Measurements from ENCODE around the gene EPHA8. TPM values are rescaled to one million over a fixed set of nuclear protein-coding genes. Genes with fewer than 3 reads are reported as not detected.
A peak's percentile ranks its signal among the peaks of the same experiment; 100 is the strongest.

EPHA8 gene
- total and polyA plus RNA-seq, 9 of the 15 experiments (the other 6 are each of a cell fraction or from before 2014, with no cell fraction given) = not detected

GRCh38 chr1:22524481-22524880, 38.8 kb upstream of the EPHA8 start:
- in situ Hi-C loops (cut with MboI) (no loop called here), intact Hi-C loops (cut with micrococcal nuclease) (no loop called here)
- H3K9me3 ChIP-seq (replicated peaks; ENCODE audit: control insufficient read depth, insufficient read depth, low read depth, low read length) = no peaks in the 10 kb centered on the region
- no peak for FAIRE-seq
- no peak for ATAC-seq
- H4K20me1 ChIP-seq (replicated peaks; ENCODE audit: control insufficient read depth, insufficient read depth, low read length) = peaks cover 4% of the 10 kb centered on the region
- CTCF ChIA-PET (ENCODE audit: low intra/inter-chr PET ratio) = no interaction called here
- TF ChIP-seq ZNF444 (CRISPR knock-in tag; IDR thresholded peaks at IDR 0.05) (no peak), YY1 (IDR thresholded peaks at IDR 0.05; ENCODE audit: borderline replicate concordance in 1 of 3, control insufficient read depth in 1 of 3, extremely low read depth in 1 of 3, insufficient read depth in 3 of 3, insufficient read length in 1 of 3, insufficient replicate concordance in 2 of 3, low read depth in 1 of 3, low read length in 2 of 3) (no peak), EZH2 (IDR thresholded peaks at IDR 0.05; ENCODE audit: borderline replicate concordance, low read depth, low read length) (no peak), ELF2 (CRISPR knock-in tag; IDR thresholded peaks at IDR 0.05) (no peak)
- TF ChIP-seq, protein P1, sequence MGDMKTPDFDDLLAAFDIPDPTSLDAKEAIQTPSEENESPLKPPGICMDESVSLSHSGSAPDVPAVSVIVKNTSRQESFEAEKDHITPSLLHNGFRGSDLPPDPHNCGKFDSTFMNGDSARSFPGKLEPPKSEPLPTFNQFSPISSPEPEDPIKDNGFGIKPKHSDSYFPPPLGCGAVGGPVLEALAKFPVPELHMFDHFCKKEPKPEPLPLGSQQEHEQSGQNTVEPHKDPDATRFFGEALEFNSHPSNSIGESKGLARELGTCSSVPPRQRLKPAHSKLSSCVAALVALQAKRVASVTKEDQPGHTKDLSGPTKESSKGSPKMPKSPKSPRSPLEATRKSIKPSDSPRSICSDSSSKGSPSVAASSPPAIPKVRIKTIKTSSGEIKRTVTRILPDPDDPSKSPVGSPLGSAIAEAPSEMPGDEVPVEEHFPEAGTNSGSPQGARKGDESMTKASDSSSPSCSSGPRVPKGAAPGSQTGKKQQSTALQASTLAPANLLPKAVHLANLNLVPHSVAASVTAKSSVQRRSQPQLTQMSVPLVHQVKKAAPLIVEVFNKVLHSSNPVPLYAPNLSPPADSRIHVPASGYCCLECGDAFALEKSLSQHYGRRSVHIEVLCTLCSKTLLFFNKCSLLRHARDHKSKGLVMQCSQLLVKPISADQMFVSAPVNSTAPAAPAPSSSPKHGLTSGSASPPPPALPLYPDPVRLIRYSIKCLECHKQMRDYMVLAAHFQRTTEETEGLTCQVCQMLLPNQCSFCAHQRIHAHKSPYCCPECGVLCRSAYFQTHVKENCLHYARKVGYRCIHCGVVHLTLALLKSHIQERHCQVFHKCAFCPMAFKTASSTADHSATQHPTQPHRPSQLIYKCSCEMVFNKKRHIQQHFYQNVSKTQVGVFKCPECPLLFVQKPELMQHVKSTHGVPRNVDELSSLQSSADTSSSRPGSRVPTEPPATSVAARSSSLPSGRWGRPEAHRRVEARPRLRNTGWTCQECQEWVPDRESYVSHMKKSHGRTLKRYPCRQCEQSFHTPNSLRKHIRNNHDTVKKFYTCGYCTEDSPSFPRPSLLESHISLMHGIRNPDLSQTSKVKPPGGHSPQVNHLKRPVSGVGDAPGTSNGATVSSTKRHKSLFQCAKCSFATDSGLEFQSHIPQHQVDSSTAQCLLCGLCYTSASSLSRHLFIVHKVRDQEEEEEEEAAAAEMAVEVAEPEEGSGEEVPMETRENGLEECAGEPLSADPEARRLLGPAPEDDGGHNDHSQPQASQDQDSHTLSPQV (IDR thresholded peaks at IDR 0.05) = no peak
- no peaks in the 10 kb centered on the region for H3K27me3 ChIP-seq (ENCODE audit: control insufficient read depth in 2 of 2, insufficient read depth in 2 of 2, low read length in 2 of 2)
- POLR2A ChIA-PET = interaction anchor here (1.1 to 1.2 kb wide), 2 partner anchors 8 to 20 kb away, joined by 3 to 6 read pairs; no protein-coding TSS in a partner anchor
- no peaks in the 10 kb centered on the region for H3K9me1 ChIP-seq (ENCODE audit: control insufficient read depth, insufficient read depth, low read length)
- no TSS peak for BruUV-seq (replicated peaks)
- no peak for DNase-seq (ENCODE audit: extremely low read depth in 1 of 4, low spot score in 3 of 4)
- peaks cover 0 to 2% of the 10 kb centered on the region in 2 experiments; a peak in 1 of 5 replicates for H3K4me1 ChIP-seq (replicated peaks in 1 of 2; ENCODE audit: control insufficient read depth in 2 of 2, insufficient read depth in 2 of 2, low read length in 2 of 2)
- 77% methylated on average over 5 of the region's 5 CpGs for WGBS (ENCODE audit: insufficient coverage, low coverage, missing lambda C conversion rate)
- H3K4me3 ChIP-seq = no peak overlapping the region
- H2AFZ ChIP-seq (ENCODE audit: low read depth, low read length) = no peak overlapping the region
- H3K9ac ChIP-seq (ENCODE audit: insufficient read depth in 1 of 2, low read depth in 2 of 2, low read length in 2 of 2) = peak overlapping the region in 1 of 2 experiments; percentile 31; a peak in 1 of 4 replicates
- peaks cover 73% of the 10 kb centered on the region for H3K36me3 ChIP-seq (ENCODE audit: control insufficient read depth, insufficient read depth, low read length)
- H3K27ac ChIP-seq (ENCODE audit: extremely low read depth, low read depth, low read length) = no peak overlapping the region
- H3K79me2 ChIP-seq (ENCODE audit: control insufficient read depth, insufficient read depth, low read length) = no peaks in the 10 kb centered on the region
- no peak overlapping the region for H3K4me2 ChIP-seq (ENCODE audit: insufficient read depth, low read length)

Data from K562 (cell line).